ENCODE results near the gene NDUFC2. TPM values are rescaled to one million over a fixed set of nuclear protein-coding genes. Genes with fewer than 3 reads are reported as not detected.

The NDUFC2 gene
- polyA plus RNA-seq, 1 donor from 2014 or later = 269 TPM

DNA sequence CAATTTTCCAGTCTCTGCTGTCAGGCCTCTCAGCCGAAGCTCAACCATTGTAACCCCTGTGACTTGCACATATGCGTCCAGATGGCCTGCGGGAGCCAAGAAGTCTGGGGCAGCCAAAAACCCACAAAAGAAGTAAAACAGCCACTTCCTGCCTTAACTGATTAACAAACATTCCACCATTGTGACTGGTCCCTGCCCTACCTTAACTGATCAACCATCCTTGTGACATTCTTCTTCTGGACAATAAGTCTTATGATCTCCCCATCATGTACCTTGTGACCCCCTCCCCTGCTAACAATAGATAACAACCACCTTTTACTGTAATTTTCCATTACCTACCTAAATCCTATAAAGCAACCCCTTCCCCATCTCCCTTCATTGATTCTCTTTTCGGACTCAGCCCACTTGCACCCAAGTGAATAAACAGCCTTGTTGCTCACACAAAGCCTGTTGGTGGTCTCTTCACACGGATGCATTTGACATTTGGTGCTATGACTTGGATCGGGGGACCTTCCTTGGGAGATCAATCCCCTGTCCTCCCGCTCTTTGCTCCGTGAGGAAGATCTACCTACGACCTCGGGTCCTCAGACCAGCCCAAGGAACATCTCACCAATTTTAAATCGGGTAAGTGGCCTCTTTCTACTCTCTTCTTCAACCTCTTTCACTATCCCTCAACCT lies 1.3 kb upstream of the NDUFC2 start:
- no peak overlapping the region for H2AFZ ChIP-seq (ENCODE audit: low read depth, low read length)

DNA sequence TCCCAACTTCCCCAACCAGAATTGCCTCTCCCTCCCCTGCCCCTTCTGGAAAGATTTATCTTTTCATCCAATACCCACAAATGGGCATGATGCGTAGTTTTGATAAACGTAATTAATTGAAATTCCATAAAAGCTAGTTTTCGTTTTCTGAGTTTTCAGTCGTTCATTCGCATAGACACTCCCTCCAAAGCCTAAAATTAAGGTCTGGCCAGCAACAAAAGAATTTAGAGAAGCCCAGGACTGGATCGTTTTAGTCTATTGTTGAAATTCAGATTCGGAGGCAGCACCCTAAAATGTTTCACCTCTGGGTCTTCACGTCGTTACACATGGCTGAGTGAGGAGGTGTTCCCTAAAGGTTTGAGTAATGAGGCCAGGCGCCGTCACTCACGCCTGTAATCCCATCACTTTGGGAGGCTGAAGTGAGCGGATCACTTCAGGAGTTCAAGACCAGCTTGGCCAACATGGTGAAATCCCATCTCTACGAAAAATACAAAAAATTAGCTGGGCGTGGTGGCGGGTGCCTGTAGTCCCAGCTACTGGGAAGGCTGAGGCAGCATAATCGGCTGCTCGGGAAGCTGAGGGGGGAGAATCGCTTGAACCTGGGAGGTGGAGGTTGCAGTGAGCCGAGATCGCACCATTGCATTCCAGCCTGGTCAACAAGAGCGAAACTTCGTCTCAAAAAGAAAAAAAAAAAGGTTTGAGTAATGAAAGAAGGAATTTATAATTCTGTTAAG lies 589 bp upstream of the NDUFC2 start:
- peak overlapping the region; percentile 83 for H3K9ac ChIP-seq (ENCODE audit: low read length)
- H3F3A ChIP-seq (ENCODE audit: insufficient read depth, low read length, poor library complexity, severe bottlenecking) = no peaks in the 10 kb centered on the region
- H3K4me2 ChIP-seq (ENCODE audit: low read length) = peak overlapping the region; percentile 33
- no peaks in the 10 kb centered on the region for H3K9me3 ChIP-seq (ENCODE audit: low read length)
- no peaks in the 10 kb centered on the region for H3K27me3 ChIP-seq (ENCODE audit: insufficient read depth, low read depth, low read length)
- H4K20me1 ChIP-seq (ENCODE audit: insufficient read depth) = no peaks in the 10 kb centered on the region
- peaks cover 46% of the 10 kb centered on the region for H3K79me2 ChIP-seq (replicated peaks; ENCODE audit: insufficient read depth, low read length)
- H3K36me3 ChIP-seq (ENCODE audit: insufficient read depth, low read length) = no peaks in the 10 kb centered on the region
- peak overlapping the region; percentile 43 for H2AFZ ChIP-seq (ENCODE audit: low read depth, low read length)
- TF ChIP-seq POLR2AphosphoS5 (IDR thresholded peaks at IDR 0.05) (no peak), EZH2 (IDR thresholded peaks at IDR 0.05; ENCODE audit: borderline replicate concordance, insufficient read depth, low read length, poor library complexity, severe bottlenecking) (no peak), RAD21 (conservative IDR thresholded peaks at IDR 0.05) (no peak), MXI1 (conservative IDR thresholded peaks at IDR 0.05; ENCODE audit: poor library complexity, severe bottlenecking) (no peak), TAF1 (IDR thresholded peaks at IDR 0.05; ENCODE audit: low read depth) (no peak)
- TF ChIP-seq, protein P1, sequence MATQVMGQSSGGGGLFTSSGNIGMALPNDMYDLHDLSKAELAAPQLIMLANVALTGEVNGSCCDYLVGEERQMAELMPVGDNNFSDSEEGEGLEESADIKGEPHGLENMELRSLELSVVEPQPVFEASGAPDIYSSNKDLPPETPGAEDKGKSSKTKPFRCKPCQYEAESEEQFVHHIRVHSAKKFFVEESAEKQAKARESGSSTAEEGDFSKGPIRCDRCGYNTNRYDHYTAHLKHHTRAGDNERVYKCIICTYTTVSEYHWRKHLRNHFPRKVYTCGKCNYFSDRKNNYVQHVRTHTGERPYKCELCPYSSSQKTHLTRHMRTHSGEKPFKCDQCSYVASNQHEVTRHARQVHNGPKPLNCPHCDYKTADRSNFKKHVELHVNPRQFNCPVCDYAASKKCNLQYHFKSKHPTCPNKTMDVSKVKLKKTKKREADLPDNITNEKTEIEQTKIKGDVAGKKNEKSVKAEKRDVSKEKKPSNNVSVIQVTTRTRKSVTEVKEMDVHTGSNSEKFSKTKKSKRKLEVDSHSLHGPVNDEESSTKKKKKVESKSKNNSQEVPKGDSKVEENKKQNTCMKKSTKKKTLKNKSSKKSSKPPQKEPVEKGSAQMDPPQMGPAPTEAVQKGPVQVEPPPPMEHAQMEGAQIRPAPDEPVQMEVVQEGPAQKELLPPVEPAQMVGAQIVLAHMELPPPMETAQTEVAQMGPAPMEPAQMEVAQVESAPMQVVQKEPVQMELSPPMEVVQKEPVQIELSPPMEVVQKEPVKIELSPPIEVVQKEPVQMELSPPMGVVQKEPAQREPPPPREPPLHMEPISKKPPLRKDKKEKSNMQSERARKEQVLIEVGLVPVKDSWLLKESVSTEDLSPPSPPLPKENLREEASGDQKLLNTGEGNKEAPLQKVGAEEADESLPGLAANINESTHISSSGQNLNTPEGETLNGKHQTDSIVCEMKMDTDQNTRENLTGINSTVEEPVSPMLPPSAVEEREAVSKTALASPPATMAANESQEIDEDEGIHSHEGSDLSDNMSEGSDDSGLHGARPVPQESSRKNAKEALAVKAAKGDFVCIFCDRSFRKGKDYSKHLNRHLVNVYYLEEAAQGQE (IDR thresholded peaks at IDR 0.05; ENCODE audit: borderline replicate concordance) = no peak
- peak overlapping the region; percentile 84 for H3K4me3 ChIP-seq (ENCODE audit: low read length)
- no peaks in the 10 kb centered on the region for H3K9me2 ChIP-seq (ENCODE audit: insufficient read depth, low read length)
- H3K27ac ChIP-seq (ENCODE audit: low read length) = no peak overlapping the region

More for the DNA sequence above, 1.3 kb upstream of the NDUFC2 start:
- no peak overlapping the region for H3K27ac ChIP-seq (ENCODE audit: low read length)
- no peaks in the 10 kb centered on the region for H3F3A ChIP-seq (ENCODE audit: insufficient read depth, low read length, poor library complexity, severe bottlenecking)
- peaks cover 42% of the 10 kb centered on the region for H3K79me2 ChIP-seq (replicated peaks; ENCODE audit: insufficient read depth, low read length)
- H3K9ac ChIP-seq (ENCODE audit: low read length) = no peak overlapping the region
- no peaks in the 10 kb centered on the region for H3K27me3 ChIP-seq (ENCODE audit: insufficient read depth, low read depth, low read length)
- H3K4me3 ChIP-seq (ENCODE audit: low read length) = no peak overlapping the region
- H3K9me2 ChIP-seq (ENCODE audit: insufficient read depth, low read length) = no peaks in the 10 kb centered on the region
- TF ChIP-seq EP300 (conservative IDR thresholded peaks at IDR 0.05; ENCODE audit: poor library complexity, severe bottlenecking) (no peak), EZH2 (IDR thresholded peaks at IDR 0.05; ENCODE audit: borderline replicate concordance, insufficient read depth, low read length, poor library complexity, severe bottlenecking) (no peak), SMC3 (conservative IDR thresholded peaks at IDR 0.05; ENCODE audit: poor library complexity) (no peak), POLR2AphosphoS5 (IDR thresholded peaks at IDR 0.05) (no peak), MXI1 (conservative IDR thresholded peaks at IDR 0.05; ENCODE audit: poor library complexity, severe bottlenecking) (no peak), RAD21 (conservative IDR thresholded peaks at IDR 0.05) (no peak), TAF1 (IDR thresholded peaks at IDR 0.05; ENCODE audit: low read depth) (no peak)
- TF ChIP-seq, protein P2, sequence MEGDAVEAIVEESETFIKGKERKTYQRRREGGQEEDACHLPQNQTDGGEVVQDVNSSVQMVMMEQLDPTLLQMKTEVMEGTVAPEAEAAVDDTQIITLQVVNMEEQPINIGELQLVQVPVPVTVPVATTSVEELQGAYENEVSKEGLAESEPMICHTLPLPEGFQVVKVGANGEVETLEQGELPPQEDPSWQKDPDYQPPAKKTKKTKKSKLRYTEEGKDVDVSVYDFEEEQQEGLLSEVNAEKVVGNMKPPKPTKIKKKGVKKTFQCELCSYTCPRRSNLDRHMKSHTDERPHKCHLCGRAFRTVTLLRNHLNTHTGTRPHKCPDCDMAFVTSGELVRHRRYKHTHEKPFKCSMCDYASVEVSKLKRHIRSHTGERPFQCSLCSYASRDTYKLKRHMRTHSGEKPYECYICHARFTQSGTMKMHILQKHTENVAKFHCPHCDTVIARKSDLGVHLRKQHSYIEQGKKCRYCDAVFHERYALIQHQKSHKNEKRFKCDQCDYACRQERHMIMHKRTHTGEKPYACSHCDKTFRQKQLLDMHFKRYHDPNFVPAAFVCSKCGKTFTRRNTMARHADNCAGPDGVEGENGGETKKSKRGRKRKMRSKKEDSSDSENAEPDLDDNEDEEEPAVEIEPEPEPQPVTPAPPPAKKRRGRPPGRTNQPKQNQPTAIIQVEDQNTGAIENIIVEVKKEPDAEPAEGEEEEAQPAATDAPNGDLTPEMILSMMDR (IDR thresholded peaks at IDR 0.05; ENCODE audit: poor library complexity, severe bottlenecking) = no peak
- TF ChIP-seq, protein P1 (IDR thresholded peaks at IDR 0.05; ENCODE audit: borderline replicate concordance) = no peak
- no peaks in the 10 kb centered on the region for H4K20me1 ChIP-seq (ENCODE audit: insufficient read depth)
- no peaks in the 10 kb centered on the region for H3K9me3 ChIP-seq (ENCODE audit: low read length)
- H3K36me3 ChIP-seq (ENCODE audit: insufficient read depth, low read length) = no peaks in the 10 kb centered on the region
- H3K4me2 ChIP-seq (ENCODE audit: low read length) = no peak overlapping the region
